Upper lobe of left lung (tissue), 6 donors: ENCODE measurements around the gene TMEM255A. TPM values are rescaled to one million over a fixed set of nuclear protein-coding genes. Genes with fewer than 3 reads are reported as not detected.
A peak's percentile ranks its signal among the peaks of the same experiment; 100 is the strongest.

Experiments used
- ATAC-seq, 2 donors: fragments of 200-7000 bp; cut with Tn5 transposase; one replicate each; pipeline ENCODE4 v1.9.1; 2022; ENCODE audit warnings: mild to moderate bottlenecking in 2 of 2, moderate library complexity in 2 of 2; ENCODE audit not compliant: low FRiP score in 2 of 2
- DNase-seq, 2 donors: peaks; one replicate each; pipeline ENCODE4 v3.0.0-alpha.2; 2019 to 2020
- H3K27ac ChIP-seq, 4 donors: fragments of 200-600 bp; sonication (generic); one replicate each; pipeline ENCODE4 v1.5.1; 2016 to 2019
- H3K27me3 ChIP-seq, 4 donors: fragments of 200-600 bp; sonication (generic); one replicate each; pipeline ENCODE4 v1.5.1; 2017 to 2019
- H3K36me3 ChIP-seq, 4 donors: fragments of 200-600 bp; sonication (generic); one replicate each; pipeline ENCODE4 v1.5.1; 2016 to 2019
- H3K4me1 ChIP-seq, 4 donors: fragments of 200-600 bp; sonication (generic); one replicate each; pipeline ENCODE4 v1.5.1; 2018 to 2019
- H3K4me3 ChIP-seq, 4 donors: fragments of 200-600 bp; sonication (generic); one replicate each; pipeline ENCODE4 v1.5.1; 2017 to 2019; ENCODE audit warnings: mild to moderate bottlenecking in 2 of 4, moderate library complexity in 1 of 4
- H3K9me3 ChIP-seq, 4 donors: fragments of 200-600 bp; sonication (generic); one replicate each; pipeline ENCODE4 v1.5.1; 2018 to 2019
- EP300 ChIP-seq, 4 donors: sonication (generic); formaldehyde crosslinking; IDR thresholded peaks; one replicate each; pipeline ENCODE4 v1.5.1; 2017; ENCODE audit warnings: antibody characterized with exemption in 4 of 4, control low read depth in 2 of 4
- POLR2A ChIP-seq, 4 donors: fragments of 450-650 bp; IDR thresholded peaks; one replicate each; pipeline ENCODE4 v1.5.1; 2016 to 2017; ENCODE audit warnings: antibody characterized with exemption in 4 of 4, mild to moderate bottlenecking in 2 of 4
- POLR2AphosphoS5 ChIP-seq, 2 donors: sonication (generic); formaldehyde crosslinking; IDR thresholded peaks; one replicate each; pipeline ENCODE4 v1.5.1; 2017; ENCODE audit warnings: antibody characterized with exemption in 2 of 2
- WGBS, 2 donors: methylation state at CpG; one replicate each; pipeline ENCODE4 v1.1.5; 2017 to 2018; 5-methylcytosine and 5-hydroxymethylcytosine counted together
- total RNA-seq, 6 donors: library from RNA; depleted of rRNA in 4 of 6; stranded (reverse); fragments of >200 nt in 4 of 6; gene quantifications; one replicate each; pipeline versions ENCODE4 v1.1.0 to v1.2.1, GENCODE V29; 2016 to 2021
- TF ChIP-seq, protein P1 (sequence below), 6 experiments: fragments of 450-650 bp in 4 of 6; fragments of 200-600 bp in 2 of 6; sonication (generic) in 2 of 6; IDR thresholded peaks; one replicate each; pipeline ENCODE4 v1.5.1; 2016 to 2019; ENCODE audit warnings: antibody characterized with exemption in 6 of 6
- donor health status: DM: no; HTN: no; CAD: no; lungs with moderate emphysema.
- donor health status: DM: no; HTN: yes; CAD: no; lungs with severe emphysema.

TMEM255A gene
- total RNA-seq, 6 donors from 2014 or later: 1.0 to 3.3 (median 1.6) TPM

DNA sequence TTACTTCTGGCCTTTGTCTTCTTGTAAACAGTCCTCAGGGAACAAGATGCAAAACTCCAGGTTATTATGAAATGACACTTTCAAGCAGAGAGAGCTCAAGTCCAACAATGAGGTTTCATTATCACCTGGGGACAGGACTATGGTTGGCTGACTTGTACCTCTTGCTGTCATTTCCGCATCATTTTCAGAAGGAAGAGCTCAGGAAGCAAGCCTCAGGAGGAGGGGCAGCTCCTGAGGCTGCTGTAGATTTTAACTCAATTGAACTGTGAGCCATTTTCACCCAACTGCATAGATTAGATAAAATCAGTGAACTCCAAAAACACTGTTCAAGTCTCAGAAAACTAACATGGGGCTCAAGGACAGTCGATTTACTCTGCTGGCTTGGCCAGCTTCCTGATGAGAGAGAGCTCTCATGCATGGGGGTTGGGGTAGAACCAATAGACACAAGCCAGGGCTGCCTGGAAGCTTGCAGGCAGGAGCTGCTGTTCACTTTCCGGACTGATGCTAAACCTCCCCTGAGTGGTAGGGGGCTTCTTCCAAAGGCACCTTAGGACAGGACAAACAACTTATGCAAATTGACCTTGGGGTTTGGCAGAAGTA lies 23.6 kb downstream of the TMEM255A start:
- no peaks in the 10 kb centered on the region for H3K9me3 ChIP-seq
- no peak for ATAC-seq
- TF ChIP-seq, protein P1, sequence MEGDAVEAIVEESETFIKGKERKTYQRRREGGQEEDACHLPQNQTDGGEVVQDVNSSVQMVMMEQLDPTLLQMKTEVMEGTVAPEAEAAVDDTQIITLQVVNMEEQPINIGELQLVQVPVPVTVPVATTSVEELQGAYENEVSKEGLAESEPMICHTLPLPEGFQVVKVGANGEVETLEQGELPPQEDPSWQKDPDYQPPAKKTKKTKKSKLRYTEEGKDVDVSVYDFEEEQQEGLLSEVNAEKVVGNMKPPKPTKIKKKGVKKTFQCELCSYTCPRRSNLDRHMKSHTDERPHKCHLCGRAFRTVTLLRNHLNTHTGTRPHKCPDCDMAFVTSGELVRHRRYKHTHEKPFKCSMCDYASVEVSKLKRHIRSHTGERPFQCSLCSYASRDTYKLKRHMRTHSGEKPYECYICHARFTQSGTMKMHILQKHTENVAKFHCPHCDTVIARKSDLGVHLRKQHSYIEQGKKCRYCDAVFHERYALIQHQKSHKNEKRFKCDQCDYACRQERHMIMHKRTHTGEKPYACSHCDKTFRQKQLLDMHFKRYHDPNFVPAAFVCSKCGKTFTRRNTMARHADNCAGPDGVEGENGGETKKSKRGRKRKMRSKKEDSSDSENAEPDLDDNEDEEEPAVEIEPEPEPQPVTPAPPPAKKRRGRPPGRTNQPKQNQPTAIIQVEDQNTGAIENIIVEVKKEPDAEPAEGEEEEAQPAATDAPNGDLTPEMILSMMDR (IDR thresholded peaks at IDR 0.05): no peak
- no peak for TF ChIP-seq EP300 (IDR thresholded peaks at IDR 0.05)
- no peak for TF ChIP-seq POLR2AphosphoS5 (IDR thresholded peaks at IDR 0.05)
- no peak for TF ChIP-seq POLR2A (IDR thresholded peaks at IDR 0.05)
- no peaks in the 10 kb centered on the region for H3K27me3 ChIP-seq
- no peak overlapping the region for H3K4me3 ChIP-seq
- 47 to 100% methylated on average over 2 to 3 of the region's 3 CpGs for WGBS, 2 donors
- H3K27ac ChIP-seq: no peak overlapping the region
- no peak for DNase-seq
- no peaks in the 10 kb centered on the region for H3K4me1 ChIP-seq
- no peaks in the 10 kb centered on the region for H3K36me3 ChIP-seq

GRCh38 chrX:120286733-120287512 lies 24.3 kb downstream of the TMEM255A start:
- H3K27me3 ChIP-seq: no peaks in the 10 kb centered on the region
- peaks cover 0 to 3% (median 0%) of the 10 kb centered on the region in 4 donors for H3K4me1 ChIP-seq
- H3K9me3 ChIP-seq: no peaks in the 10 kb centered on the region
- H3K4me3 ChIP-seq: no peak overlapping the region
- H3K36me3 ChIP-seq: no peaks in the 10 kb centered on the region
- H3K27ac ChIP-seq: no peak overlapping the region
- 57 to 73% methylated on average over 2 to 4 of the region's 4 CpGs for WGBS, 2 donors
- DNase-seq (no peak), ATAC-seq (no peak)
- TF ChIP-seq, protein P1 (IDR thresholded peaks at IDR 0.05): no peak
- TF ChIP-seq EP300 (IDR thresholded peaks at IDR 0.05) (no peak), POLR2AphosphoS5 (IDR thresholded peaks at IDR 0.05) (no peak), POLR2A (IDR thresholded peaks at IDR 0.05) (no peak)

DNA sequence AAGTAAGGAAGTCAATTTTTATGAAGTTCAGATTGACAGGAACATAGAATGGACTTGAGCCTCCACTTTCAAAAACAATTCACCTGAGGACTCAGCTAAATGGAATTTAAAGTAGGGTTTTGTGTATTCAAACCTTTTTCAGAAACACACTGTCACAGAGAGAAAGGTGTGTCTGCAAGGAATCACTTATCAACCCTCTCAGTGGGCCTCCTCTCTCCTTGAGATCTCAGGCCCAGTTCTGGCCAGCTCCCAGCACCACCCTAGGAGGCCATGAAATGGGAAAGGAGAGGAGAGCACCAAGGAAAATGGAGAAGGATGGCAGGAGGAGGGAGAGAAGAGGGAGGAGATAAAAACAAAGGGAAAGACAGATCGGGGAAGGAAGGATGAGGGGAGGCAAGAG lies 28.6 kb downstream of the TMEM255A start:
- TF ChIP-seq EP300 (IDR thresholded peaks at IDR 0.05) (no peak), POLR2A (IDR thresholded peaks at IDR 0.05) (no peak)
- TF ChIP-seq, protein P1 (IDR thresholded peaks at IDR 0.05): no peak
- Histone ChIP-seq H3K27me3 (no peaks in the 10 kb centered on the region), H3K9me3 (no peaks in the 10 kb centered on the region), H3K27ac (no peak overlapping the region), H3K4me1 (peaks cover 0 to 5% (median 0%) of the 10 kb centered on the region in 4 donors), H3K4me3 (no peak overlapping the region), H3K36me3 (no peaks in the 10 kb centered on the region)
- 41 to 92% methylated on average over 1 of the region's 1 CpG for WGBS, 2 donors
- DNase-seq (peak in 1 of 2 donors; percentile 31), ATAC-seq (peak in 1 of 2 donors; percentile 45)

GRCh38 chrX:120281761-120282160 lies 29.5 kb downstream of the TMEM255A start:
- Histone ChIP-seq H3K36me3 (no peaks in the 10 kb centered on the region), H3K9me3 (no peaks in the 10 kb centered on the region), H3K4me3 (no peak overlapping the region), H3K27me3 (no peaks in the 10 kb centered on the region), H3K4me1 (peaks cover 0 to 5% (median 0%) of the 10 kb centered on the region in 4 donors), H3K27ac (peak overlapping the region in 2 of 4 donors; percentile 22 to 26)
- ATAC-seq: no peak
- TF ChIP-seq POLR2AphosphoS5 (IDR thresholded peaks at IDR 0.05): no peak
- TF ChIP-seq, protein P1 (IDR thresholded peaks at IDR 0.05): no peak
- TF ChIP-seq EP300 (IDR thresholded peaks at IDR 0.05): no peak
- TF ChIP-seq POLR2A (IDR thresholded peaks at IDR 0.05): no peak
- WGBS, 2 donors: 35 to 38% methylated on average over 4 of the region's 4 CpGs
- no peak for DNase-seq
